Urinary bladder (tissue), 4 donors: ENCODE results near the gene ZBTB32. TPM values are rescaled to one million over a fixed set of nuclear protein-coding genes. Genes with fewer than 3 reads are reported as not detected.
"Not testable (repeated sequence)": the region's sequence is repeated elsewhere in the genome, so short reads cannot be mapped to it uniquely, and the experiment has no call there.

Experiments used
- DNase-seq: peaks from one replicate; pipeline ENCODE4 v3.0.0-alpha.2; 2015; ENCODE audit errors: extremely low spot score
- H3K27ac ChIP-seq: one replicate; pipeline ENCODE4 v1.5.1; 2013; ENCODE audit warnings: low read depth, mild to moderate bottlenecking, moderate library complexity
- H3K36me3 ChIP-seq: one replicate; pipeline ENCODE4 v1.6.1; 2013; ENCODE audit warnings: mild to moderate bottlenecking, moderate library complexity; ENCODE audit not compliant: insufficient read depth
- H3K4me1 ChIP-seq: one replicate; pipeline ENCODE4 v1.6.1; 2013; ENCODE audit warnings: mild to moderate bottlenecking, moderate library complexity; ENCODE audit not compliant: insufficient read depth
- H3K4me3 ChIP-seq: one replicate; pipeline ENCODE4 v1.5.1; 2013; ENCODE audit warnings: low read depth, low read length
- WGBS: extraction: QIAGEN DNeasy Blood & Tissue Kit; methylation state at CpG from one replicate; pipeline ENCODE4 v1.1.7; 2013; 5-methylcytosine and 5-hydroxymethylcytosine counted together
- polyA plus RNA-seq: library from polyadenylated mRNA; stranded (reverse); fragments of 200-250 nt; gene quantifications from one replicate; pipeline ENCODE4 v1.2.3, GENCODE V29; 2013
- total RNA-seq: library from RNA; depleted of rRNA; stranded (reverse); fragments of >200 nt; gene quantifications from one replicate; pipeline ENCODE4 v1.2.3, GENCODE V29; 2014
- donor health status: healthy with polysubstance abuse.
- donor health status: healthy.

The ZBTB32 gene
- total and polyA plus RNA-seq, 2 donors = 0.09 TPM; not detected in 1

DNA sequence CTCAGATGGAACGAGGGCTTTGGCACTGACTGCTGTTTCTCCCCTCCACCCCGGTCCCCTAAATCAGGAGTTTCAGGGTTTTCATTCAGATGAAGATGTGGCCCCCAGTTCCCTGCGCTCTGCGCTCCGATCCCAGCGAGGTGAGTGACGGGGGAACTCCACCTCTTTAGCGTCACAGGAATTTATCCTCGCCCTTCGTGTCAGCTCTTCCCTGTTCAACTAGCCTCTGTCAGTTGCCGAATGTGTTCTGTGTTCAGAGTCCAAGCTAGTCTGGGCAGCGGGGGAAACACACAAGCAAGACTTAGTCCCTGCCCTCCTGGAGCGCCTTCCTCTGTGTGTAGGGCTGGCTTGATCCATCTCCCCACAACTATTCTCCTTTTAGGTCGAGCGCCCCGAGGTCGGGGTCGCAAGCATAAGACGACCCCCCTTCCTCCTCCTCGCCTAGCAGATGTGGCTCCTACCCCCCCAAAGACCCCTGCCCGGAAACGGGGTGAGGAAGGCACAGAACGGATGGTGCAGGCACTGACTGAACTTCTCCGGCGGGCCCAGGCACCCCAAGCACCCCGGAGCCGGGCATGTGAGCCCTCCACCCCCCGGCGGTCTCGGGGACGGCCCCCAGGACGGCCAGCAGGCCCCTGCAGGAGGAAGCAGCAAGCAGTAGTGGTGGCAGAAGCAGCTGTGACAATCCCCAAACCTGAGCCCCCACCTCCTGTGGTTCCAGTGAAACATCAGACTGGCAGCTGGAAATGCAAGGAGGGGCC is 15.2 kb downstream of the ZBTB32 start:
- no peak for DNase-seq
- Histone ChIP-seq H3K27ac (no peak overlapping the region), H3K36me3 (peaks cover 5% of the 10 kb centered on the region), H3K4me1 (no peaks in the 10 kb centered on the region), H3K4me3 (no peak overlapping the region)
- WGBS = 86% methylated on average over 32 of the region's 32 CpGs

DNA sequence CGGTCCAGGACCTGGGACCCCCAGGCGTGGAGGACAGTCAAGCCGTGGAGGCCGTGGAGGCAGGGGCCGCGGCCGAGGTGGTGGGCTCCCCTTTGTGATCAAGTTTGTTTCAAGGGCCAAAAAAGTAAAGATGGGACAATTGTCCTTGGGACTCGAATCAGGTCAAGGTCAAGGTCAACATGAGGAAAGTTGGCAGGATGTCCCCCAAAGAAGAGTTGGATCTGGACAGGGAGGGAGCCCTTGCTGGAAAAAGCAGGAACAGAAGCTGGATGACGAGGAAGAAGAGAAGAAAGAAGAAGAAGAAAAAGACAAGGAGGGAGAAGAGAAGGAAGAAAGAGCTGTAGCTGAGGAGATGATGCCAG is 15.8 kb downstream of the ZBTB32 start:
- DNase-seq = no peak
- WGBS = 92% methylated on average over 9 of the region's 9 CpGs
- peaks cover 7% of the 10 kb centered on the region for H3K36me3 ChIP-seq

DNA sequence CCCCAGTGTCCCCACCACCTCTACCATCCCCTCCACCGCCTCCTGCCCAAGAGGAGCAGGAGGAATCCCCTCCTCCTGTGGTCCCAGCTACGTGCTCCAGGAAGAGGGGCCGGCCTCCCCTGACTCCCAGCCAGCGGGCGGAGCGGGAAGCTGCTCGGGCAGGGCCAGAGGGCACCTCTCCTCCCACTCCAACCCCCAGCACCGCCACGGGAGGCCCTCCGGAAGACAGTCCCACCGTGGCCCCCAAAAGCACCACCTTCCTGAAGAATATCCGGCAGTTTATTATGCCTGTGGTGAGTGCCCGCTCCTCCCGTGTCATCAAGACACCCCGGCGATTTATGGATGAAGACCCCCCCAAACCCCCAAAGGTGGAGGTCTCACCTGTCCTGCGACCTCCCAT is 16.3 kb downstream of the ZBTB32 start:
- no peaks in the 10 kb centered on the region for H3K4me1 ChIP-seq
- H3K36me3 ChIP-seq = peaks cover 7% of the 10 kb centered on the region
- DNase-seq = no peak
- no peak overlapping the region for H3K4me3 ChIP-seq
- WGBS = 81% methylated on average over 17 of the region's 17 CpGs
- H3K27ac ChIP-seq = no peak overlapping the region

More for the DNA sequence above, 15.8 kb downstream of the ZBTB32 start:
- Histone ChIP-seq H3K4me1 (no peaks in the 10 kb centered on the region), H3K27ac (no peak overlapping the region), H3K4me3 (no peak overlapping the region)

DNA sequence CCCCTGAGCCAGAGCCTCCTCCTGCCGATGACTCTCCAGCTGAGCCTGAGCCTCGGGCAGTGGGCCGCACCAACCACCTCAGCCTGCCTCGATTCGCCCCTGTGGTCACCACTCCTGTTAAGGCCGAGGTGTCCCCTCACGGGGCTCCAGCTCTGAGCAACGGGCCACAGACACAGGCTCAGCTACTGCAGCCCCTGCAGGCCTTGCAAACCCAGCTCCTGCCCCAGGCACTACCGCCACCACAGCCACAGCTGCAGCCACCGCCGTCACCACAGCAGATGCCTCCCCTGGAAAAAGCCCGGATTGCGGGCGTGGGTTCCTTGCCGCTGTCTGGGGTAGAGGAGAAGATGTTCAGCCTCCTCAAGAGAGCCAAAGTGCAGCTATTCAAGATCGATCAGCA is 17.0 kb downstream of the ZBTB32 start:
- peaks cover 7% of the 10 kb centered on the region for H3K36me3 ChIP-seq
- DNase-seq = no peak
- H3K4me1 ChIP-seq = no peaks in the 10 kb centered on the region
- 92% methylated on average over 16 of the region's 16 CpGs for WGBS
- no peak overlapping the region for H3K27ac ChIP-seq
- H3K4me3 ChIP-seq = no peak overlapping the region

DNA sequence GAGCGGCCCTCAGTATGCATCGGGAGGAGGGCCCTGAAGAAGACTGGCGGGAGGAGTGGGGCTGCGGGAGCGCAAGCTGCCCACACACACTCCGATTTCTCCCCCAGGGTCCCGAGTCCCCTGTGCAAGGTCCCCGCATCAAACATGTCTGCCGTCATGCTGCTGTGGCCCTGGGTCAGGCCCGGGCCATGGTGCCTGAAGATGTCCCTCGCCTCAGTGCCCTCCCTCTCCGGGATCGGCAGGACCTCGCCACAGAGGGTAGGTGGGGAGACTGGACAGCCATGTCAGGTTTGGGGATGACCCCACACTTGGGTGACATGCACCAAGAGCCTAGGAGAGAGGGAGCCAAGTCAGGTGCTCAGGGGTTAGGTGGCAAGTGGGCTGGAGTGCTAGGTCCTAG is 18.1 kb downstream of the ZBTB32 start:
- 94% methylated on average over 14 of the region's 14 CpGs for WGBS
- DNase-seq = no peak

DNA sequence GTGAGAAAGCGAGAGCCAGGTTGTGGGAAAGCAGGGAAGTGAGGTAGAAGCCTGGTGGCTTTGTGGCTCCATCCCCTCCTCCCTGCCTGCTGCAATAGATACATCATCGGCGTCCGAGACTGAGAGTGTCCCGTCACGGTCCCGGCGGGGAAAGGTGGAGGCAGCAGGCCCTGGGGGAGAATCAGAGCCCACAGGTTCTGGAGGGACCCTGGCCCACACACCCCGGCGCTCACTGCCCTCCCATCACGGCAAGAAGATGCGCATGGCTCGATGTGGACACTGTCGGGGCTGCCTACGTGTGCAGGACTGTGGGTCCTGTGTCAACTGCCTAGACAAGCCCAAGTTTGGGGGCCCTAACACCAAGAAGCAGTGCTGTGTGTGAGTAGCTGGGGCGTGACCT is 18.5 kb downstream of the ZBTB32 start:
- DNase-seq = no peak
- no peak overlapping the region for H3K4me3 ChIP-seq
- no peak overlapping the region for H3K27ac ChIP-seq
- H3K36me3 ChIP-seq = peaks cover 10% of the 10 kb centered on the region
- H3K4me1 ChIP-seq = no peaks in the 10 kb centered on the region
- 94% methylated on average over 16 of the region's 16 CpGs for WGBS

More for the DNA sequence above, 18.1 kb downstream of the ZBTB32 start:
- Histone ChIP-seq H3K27ac (no peak overlapping the region), H3K4me1 (no peaks in the 10 kb centered on the region), H3K4me3 (no peak overlapping the region), H3K36me3 (peaks cover 10% of the 10 kb centered on the region)

DNA sequence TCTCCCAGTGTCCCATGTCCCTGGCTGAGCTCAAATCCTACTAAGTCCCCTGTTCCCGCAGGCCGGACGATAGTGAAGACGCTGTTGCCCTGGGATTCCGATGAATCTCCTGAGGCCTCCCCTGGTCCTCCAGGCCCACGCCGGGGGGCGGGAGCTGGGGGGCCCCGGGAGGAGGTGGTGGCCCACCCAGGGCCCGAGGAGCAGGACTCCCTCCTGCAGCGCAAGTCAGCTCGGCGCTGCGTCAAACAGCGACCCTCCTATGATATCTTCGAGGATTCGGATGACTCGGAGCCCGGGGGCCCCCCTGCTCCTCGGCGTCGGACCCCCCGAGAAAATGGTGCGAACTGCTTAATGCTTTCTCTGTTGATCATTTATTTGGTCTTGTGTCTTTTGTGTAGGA is 19.3 kb downstream of the ZBTB32 start:
- H3K4me3 ChIP-seq = no peak overlapping the region
- no peak for DNase-seq
- no peaks in the 10 kb centered on the region for H3K4me1 ChIP-seq
- peaks cover 12% of the 10 kb centered on the region for H3K36me3 ChIP-seq
- no peak overlapping the region for H3K27ac ChIP-seq
- 95% methylated on average over 24 of the region's 24 CpGs for WGBS

DNA sequence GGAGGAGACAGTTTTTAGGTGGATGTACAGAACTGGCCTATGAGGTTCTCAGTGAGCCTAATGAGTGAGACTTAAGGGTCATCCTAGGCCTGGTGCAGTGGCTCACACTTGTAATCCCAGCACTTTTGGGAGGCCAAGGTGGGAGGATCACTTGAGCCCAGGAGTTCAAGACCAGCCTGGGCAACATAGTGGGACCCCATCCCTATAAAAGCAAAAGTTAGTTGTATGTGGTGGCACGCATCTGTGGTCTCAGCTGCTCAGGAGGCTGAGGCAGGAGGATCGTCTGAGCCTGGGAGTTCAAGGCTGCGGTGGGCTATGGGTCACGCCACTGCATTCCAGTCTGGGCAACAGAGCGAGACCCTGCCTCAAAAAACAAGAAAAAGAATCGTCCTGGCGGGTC is 19.8 kb downstream of the ZBTB32 start:
- not testable (repeated sequence) for H3K4me3 ChIP-seq, H3K27ac ChIP-seq, H3K4me1 ChIP-seq, DNase-seq
- 96% methylated on average over 7 of the region's 7 CpGs for WGBS
- H3K36me3 ChIP-seq = peaks cover 15% of the 10 kb centered on the region

DNA sequence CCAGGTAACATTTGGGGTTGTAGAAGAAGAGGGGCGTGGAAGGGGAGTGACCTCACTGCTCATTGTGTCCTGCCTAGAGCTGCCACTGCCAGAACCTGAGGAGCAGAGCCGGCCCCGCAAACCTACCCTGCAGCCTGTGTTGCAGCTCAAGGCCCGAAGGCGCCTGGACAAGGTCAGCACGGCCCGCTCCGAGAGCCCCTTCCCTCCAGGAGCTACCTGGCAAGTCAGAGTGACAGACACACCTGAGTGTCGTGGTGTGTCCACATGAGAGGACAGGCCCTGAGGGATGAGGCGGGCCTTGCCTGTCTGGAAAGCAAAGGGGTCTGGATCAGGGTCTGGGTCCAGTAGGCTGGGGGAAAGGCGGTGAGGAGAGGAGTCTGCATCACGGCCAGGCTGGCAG is 20.2 kb downstream of the ZBTB32 start:
- no peak overlapping the region for H3K27ac ChIP-seq
- no peak overlapping the region for H3K4me3 ChIP-seq
- H3K4me1 ChIP-seq = no peaks in the 10 kb centered on the region
- peaks cover 15% of the 10 kb centered on the region for H3K36me3 ChIP-seq
- WGBS = 95% methylated on average over 12 of the region's 12 CpGs
- DNase-seq = no peak

DNA sequence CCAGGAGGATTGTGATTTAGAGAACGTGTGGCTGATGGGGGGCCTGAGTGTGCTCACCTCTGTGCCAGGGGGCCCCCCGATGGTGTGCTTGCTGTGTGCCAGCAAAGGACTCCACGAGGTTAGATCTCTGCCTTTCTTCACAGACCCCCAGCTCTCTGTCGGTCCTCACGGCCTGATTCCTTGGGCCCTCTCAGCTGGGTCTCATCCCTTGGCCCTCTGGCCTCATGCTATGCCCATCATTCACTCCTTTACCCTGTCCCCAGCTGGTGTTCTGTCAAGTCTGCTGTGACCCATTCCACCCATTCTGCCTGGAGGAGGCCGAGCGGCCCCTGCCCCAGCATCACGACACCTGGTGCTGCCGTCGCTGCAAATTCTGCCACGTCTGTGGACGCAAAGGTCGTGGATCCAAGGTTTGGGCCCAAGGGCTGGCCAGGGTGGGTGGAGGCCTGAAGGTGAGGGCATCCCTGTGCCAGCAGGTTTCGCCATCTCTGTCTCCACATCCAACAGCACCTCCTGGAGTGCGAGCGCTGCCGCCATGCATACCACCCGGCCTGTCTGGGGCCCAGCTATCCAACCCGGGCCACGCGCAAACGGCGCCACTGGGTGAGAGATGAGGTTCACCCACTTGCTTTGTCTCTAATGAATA is 21.0 kb downstream of the ZBTB32 start:
- 94% methylated on average over 23 of the region's 23 CpGs for WGBS
- Histone ChIP-seq H3K4me3 (no peak overlapping the region), H3K4me1 (no peaks in the 10 kb centered on the region), H3K36me3 (peaks cover 18% of the 10 kb centered on the region), H3K27ac (no peak overlapping the region)
- no peak for DNase-seq

DNA sequence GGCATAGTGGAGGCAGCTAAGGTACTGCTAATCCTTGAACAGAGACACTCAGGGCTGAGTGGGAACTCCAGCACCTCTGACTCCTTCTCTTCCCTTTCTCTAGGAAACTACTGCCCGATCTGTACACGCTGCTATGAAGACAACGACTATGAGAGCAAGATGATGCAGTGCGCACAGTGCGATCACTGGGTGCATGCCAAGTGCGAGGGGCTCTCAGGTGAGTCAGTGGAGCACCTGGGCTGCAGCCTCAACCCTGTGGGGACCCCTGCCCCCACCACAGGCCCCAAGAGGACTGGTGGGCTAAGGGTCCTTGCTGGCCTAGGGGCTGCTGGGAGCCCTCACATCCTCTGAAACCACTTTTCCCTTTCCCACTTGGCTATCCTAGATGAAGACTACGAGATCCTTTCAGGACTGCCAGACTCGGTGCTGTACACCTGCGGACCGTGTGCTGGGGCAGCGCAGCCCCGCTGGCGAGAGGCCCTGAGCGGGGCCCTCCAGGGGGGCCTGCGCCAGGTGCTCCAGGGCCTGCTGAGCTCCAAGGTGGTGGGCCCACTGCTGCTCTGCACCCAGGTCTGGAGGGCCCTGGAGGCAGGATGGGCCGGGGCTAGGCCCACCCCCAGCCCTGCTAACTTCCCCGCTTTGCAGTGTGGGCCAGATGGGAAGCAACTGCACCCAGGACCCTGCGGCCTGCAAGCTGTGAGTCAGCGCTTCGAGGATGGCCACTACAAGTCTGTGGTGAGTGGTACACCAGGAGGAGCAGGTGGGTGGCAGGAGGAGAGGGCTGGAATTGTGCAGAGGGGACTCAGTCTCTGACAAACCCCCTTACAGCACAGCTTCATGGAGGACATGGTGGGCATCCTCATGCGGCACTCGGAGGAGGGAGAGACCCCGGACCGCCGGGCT is 22.9 kb downstream of the ZBTB32 start:
- no peak overlapping the region for H3K4me3 ChIP-seq
- 95% methylated on average over 25 of the region's 25 CpGs for whole genome bisulfite sequencing
- H3K36me3 ChIP-seq = peaks cover 23% of the 10 kb centered on the region
- H3K27ac ChIP-seq = no peak overlapping the region
- no peaks in the 10 kb centered on the region for H3K4me1 ChIP-seq
- DNase-seq = no peak

DNA sequence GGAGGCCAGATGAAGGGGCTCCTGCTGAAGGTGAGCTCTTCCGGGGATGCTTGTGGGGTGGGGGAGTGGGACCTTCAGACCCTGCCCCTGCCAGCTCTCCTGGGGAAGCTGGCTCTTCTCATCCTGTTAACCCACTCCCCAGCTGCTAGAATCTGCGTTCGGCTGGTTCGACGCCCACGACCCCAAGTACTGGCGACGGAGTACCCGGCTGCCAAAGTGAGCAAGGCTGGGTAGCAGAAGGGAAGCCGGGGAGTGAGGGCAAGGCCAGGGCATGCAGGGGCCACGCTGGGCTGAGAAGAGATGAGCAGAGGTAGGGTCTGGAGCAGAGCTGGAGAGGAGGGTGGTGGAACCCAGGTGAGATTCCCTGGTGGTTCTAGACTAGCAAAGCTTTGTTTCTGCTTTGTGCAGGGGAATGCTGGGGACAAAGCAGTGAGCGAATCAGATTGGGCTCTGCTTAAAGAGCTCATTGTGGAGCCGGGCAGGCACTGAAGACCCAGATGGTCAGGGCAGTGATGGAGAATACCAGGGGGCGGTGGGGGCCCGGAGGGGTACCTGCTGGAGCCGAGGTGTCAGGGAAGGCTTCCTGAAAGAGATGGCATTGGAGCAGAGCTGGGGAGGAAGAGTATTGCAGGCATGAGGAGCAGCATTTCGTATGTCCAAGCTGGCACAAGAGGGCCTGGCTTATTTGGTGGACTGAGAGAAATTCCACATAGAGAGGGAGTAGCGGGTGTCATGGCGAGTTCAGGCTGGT is 23.8 kb downstream of the ZBTB32 start:
- Histone ChIP-seq H3K36me3 (peaks cover 23% of the 10 kb centered on the region), H3K4me1 (no peaks in the 10 kb centered on the region), H3K27ac (no peak overlapping the region), H3K4me3 (no peak overlapping the region)
- 91% methylated on average over 19 of the region's 19 CpGs for WGBS
- no peak for DNase-seq

DNA sequence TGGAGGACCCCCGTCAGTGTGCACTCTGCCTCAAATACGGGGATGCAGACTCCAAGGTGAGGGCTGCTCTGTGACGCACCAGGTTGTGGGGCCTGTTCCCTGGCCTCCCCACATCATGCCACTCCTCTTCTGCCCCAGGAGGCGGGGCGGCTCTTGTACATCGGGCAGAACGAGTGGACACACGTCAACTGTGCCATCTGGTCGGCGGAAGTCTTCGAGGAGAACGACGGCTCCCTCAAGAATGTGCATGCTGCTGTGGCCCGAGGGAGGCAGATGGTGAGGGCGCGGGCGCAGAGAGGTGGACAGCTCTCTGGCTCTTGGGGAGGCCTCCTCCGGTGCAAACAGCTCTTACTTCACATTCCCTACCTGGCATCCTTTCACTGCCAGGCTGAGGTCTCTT is 24.7 kb downstream of the ZBTB32 start:
- DNase-seq = no peak
- H3K27ac ChIP-seq = no peak overlapping the region
- H3K4me1 ChIP-seq = no peaks in the 10 kb centered on the region
- WGBS = 89% methylated on average over 18 of the region's 18 CpGs
- no peak overlapping the region for H3K4me3 ChIP-seq
- peaks cover 20% of the 10 kb centered on the region for H3K36me3 ChIP-seq
